Measurements from ENCODE around the gene CCNJL. TPM values are rescaled to one million over a fixed set of nuclear protein-coding genes. Genes with fewer than 3 reads are reported as not detected.

Gene CCNJL
- total RNA-seq, 3 donors from 2014 or later: 8.7 to 32.7 (median 25.0) TPM

GRCh38 chr5:160260881-160261815, 51.2 kb downstream of the CCNJL start:
- ATAC-seq (peak; percentile 91), DNase-seq (peak; percentile 73 to 80 (median 75))
- Histone ChIP-seq H3K36me3 (ENCODE audit: low read depth) (no peaks in the 10 kb centered on the region), H3K9me3 (no peaks in the 10 kb centered on the region), H3K4me1 (ENCODE audit: low read depth) (peaks cover 27% of the 10 kb centered on the region), H3K4me3 (no peak overlapping the region)
- intact Hi-C loops (cut with DNase I, micrococcal nuclease): no loop called here
- no peak for TF ChIP-seq CTCF (IDR thresholded peaks at IDR 0.05)

- Histone ChIP-seq H3K36me3 (ENCODE audit: low read depth) (no peaks in the 10 kb centered on the region), H3K4me3 (no peak overlapping the region), H3K9me3 (no peaks in the 10 kb centered on the region), H3K4me1 (ENCODE audit: low read depth) (peaks cover 27% of the 10 kb centered on the region)
- intact Hi-C loops (cut with DNase I, micrococcal nuclease): no loop called here
- DNase-seq (no peak), ATAC-seq (no peak)
- TF ChIP-seq CTCF (IDR thresholded peaks at IDR 0.05): no peak
Observed at GRCh38 chr5:160260006-160260775, 52.2 kb downstream of the CCNJL start.

- DNase-seq (no peak), ATAC-seq (no peak)
- Histone ChIP-seq H3K9me3 (no peaks in the 10 kb centered on the region), H3K4me3 (no peak overlapping the region), H3K36me3 (ENCODE audit: low read depth) (no peaks in the 10 kb centered on the region), H3K4me1 (ENCODE audit: low read depth) (peaks cover 27% of the 10 kb centered on the region)
- intact Hi-C loops (cut with DNase I, micrococcal nuclease): no loop called here
- TF ChIP-seq CTCF (IDR thresholded peaks at IDR 0.05): no peak
Observed at GRCh38 chr5:160259341-160259740, 53.0 kb downstream of the CCNJL start.

GRCh38 chr5:160254706-160255105, 57.7 kb downstream of the CCNJL start:
- Histone ChIP-seq H3K36me3 (ENCODE audit: low read depth) (no peaks in the 10 kb centered on the region), H3K4me3 (no peak overlapping the region), H3K4me1 (ENCODE audit: low read depth) (peaks cover 8% of the 10 kb centered on the region), H3K9me3 (no peaks in the 10 kb centered on the region)
- DNase-seq (no peak), ATAC-seq (no peak)
- intact Hi-C loops (cut with DNase I, micrococcal nuclease): no loop called here
- TF ChIP-seq CTCF (IDR thresholded peaks at IDR 0.05): no peak

- ATAC-seq (no peak), DNase-seq (no peak)
- Histone ChIP-seq H3K4me1 (ENCODE audit: low read depth) (peaks cover 10% of the 10 kb centered on the region), H3K9me3 (no peaks in the 10 kb centered on the region), H3K4me3 (no peak overlapping the region), H3K36me3 (ENCODE audit: low read depth) (no peaks in the 10 kb centered on the region)
- TF ChIP-seq CTCF (IDR thresholded peaks at IDR 0.05): no peak
- intact Hi-C loops (cut with DNase I, micrococcal nuclease): no loop called here
Observed at GRCh38 chr5:160253441-160253840, 58.9 kb downstream of the CCNJL start.
